ENCODE data around the gene NXT1.

The NXT1 gene

DNA sequence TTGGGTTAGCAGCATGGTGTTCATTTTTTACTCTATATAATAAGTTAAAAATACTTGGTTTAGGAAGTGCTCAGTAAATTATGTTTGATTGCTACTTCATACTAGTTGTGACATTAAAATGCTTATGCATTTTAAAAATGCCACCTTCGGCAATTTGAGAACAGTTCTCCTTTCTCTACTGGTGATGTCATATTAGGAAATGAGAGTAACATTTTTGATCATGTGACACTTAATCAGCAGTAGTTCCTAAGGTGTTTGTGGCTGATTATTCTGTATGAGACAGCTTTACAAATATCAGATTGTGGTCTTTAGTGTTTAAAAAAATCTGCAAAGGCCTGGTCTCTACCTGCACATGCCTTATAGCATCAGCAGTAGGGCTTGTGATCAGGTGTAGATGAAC lies 15.8 kb downstream of the NXT1 start:
- peak overlapping the region; percentile 41 to 95 (median 56); a peak in 21 of 22 replicates for H3K4me2 ChIP-seq
- H3K27ac ChIP-seq = peak overlapping the region in 5 of 11 experiments; percentile 19 to 72 (median 49); a peak in 7 of 22 replicates
- H3K27me3 ChIP-seq = no peaks in the 10 kb centered on the region
- no peaks in the 10 kb centered on the region for H3K9me3 ChIP-seq (replicated peaks in 1 of 11)
- H3K4me1 ChIP-seq = peaks cover 28 to 75% (median 43%) of the 10 kb centered on the region in 10 experiments
- peak overlapping the region in 5 of 11 experiments; percentile 4 to 67 (median 32); a peak in 7 of 22 replicates for H3K9ac ChIP-seq
- TF ChIP-seq Cebpa-rat (IDR thresholded peaks at IDR 0.05) = no peak
- H3K4me3 ChIP-seq = peak overlapping the region in 3 of 10 experiments; percentile 7 to 31 (median 22); a peak in 6 of 20 replicates
- peaks cover 50 to 74% (median 70%) of the 10 kb centered on the region in 11 experiments for H3K36me3 ChIP-seq
- H4K20me1 ChIP-seq = peaks cover 48 to 92% (median 79%) of the 10 kb centered on the region in 11 experiments; a peak in 21 of 22 replicates

DNA sequence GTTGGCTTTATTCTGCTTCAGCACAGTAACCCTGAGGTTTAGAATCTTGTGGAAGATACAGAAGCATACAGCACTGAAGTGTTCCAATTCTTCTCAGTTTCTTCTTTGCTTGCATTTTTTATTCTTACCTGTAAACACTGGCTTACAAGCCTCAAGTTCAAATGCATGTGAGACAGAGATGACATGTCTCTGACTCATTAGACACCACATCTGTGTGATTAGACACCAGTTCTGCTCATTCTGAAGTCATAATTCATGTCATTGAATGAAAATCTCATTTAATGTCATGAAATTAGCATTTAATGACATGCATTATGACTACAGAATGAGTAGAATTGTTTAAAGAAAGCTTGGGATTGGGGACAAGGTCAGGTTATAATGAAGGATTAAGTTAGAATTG lies 17.2 kb downstream of the NXT1 start:
- Histone ChIP-seq H3K9ac (no peak overlapping the region), H3K36me3 (peaks cover 62 to 88% (median 84%) of the 10 kb centered on the region in 11 experiments), H3K9me3 (replicated peaks in 1 of 11) (no peaks in the 10 kb centered on the region), H3K27me3 (no peaks in the 10 kb centered on the region), H3K4me1 (peaks cover 27 to 83% (median 41%) of the 10 kb centered on the region in 10 experiments), H3K4me3 (no peak overlapping the region), H3K27ac (no peak overlapping the region), H3K4me2 (peak overlapping the region in 3 of 11 experiments; percentile 95; a peak in 5 of 22 replicates), H4K20me1 (peaks cover 48 to 100% (median 82%) of the 10 kb centered on the region in 11 experiments; a peak in 21 of 22 replicates)
- TF ChIP-seq Cebpa-rat (IDR thresholded peaks at IDR 0.05) = no peak

DNA sequence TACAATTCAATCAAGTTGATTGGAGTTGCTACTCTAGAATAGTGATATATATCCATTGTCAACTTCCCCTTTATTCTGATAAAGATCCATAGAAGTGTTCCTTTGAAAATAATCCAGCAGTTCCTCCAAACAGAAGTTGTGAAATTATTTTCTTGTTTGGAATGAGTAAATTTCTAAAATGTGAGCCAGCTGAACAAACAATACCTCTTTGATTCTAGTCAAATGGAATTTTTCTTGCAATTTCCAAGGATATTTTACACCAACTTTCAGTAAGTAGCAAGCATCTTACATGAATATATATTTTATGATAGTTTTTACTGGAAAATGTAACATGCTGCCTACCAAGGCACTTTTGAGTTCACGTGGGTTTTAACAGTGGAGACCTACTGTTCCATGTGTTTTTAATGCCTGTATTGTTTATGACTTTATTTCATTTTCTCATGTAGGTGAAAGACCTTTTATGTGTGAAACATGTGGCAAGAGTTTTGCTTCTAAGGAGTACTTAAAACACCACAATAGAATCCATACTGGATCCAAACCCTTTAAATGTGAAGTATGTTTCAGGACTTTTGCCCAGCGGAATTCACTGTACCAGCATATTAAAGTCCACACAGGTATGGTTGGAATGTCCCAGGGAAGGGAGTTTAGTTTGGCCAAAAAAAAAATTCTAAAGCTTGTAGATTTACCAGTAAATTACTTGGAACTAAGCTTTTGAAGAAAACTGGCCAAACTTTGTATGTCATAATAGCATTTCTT lies 17.9 kb downstream of the NXT1 start:
- peak overlapping the region in 2 of 11 experiments; percentile 95; a peak in 3 of 22 replicates for H3K4me2 ChIP-seq

DNA sequence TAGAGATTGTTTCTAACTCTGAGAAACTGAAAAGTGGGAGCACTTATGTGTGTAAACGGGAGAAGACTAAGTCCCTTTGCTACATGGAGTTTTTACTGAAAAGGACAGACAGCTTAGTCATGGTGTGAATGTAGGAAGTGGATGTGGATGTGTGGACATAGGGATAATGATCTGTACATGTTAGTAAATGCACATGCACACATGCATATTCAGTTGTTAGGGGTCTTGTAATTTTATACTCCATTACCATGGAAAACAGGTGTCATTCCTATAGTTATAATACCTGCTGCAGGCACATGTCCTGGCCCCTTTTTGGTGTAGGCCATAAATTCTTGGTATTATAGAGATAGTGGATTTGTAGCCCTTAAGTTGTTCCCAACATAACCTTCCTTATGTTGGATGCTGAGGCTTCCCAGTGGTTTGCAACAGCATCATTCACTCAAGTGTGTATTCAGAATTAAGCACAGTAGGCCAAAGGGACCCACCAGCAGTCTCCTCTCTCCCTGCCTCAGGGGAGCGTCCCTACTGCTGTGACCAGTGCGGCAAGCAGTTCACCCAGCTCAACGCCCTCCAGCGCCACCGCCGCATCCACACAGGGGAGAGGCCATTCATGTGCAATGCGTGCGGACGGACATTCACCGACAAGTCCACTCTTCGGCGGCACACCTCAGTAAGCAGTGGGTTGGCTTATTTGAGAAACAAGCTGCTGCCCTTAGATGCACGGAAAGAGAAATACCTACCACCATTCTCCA lies 18.7 kb downstream of the NXT1 start:
- peaks cover 15 to 68% (median 27%) of the 10 kb centered on the region in 10 experiments for H3K4me1 ChIP-seq
- H4K20me1 ChIP-seq = peaks cover 38 to 98% (median 71%) of the 10 kb centered on the region in 11 experiments; a peak in 21 of 22 replicates
- no peak for TF ChIP-seq Cebpa-rat (IDR thresholded peaks at IDR 0.05)
- H3K36me3 ChIP-seq = peaks cover 77 to 100% (median 97%) of the 10 kb centered on the region in 11 experiments
- H3K4me3 ChIP-seq = no peak overlapping the region
- no peak overlapping the region for H3K9ac ChIP-seq
- H3K4me2 ChIP-seq = no peak overlapping the region
- peaks cover 0 to 5% (median 0%) of the 10 kb centered on the region in 11 experiments; a peak in 5 of 22 replicates for H3K9me3 ChIP-seq (replicated peaks in 1 of 11)
- H3K27ac ChIP-seq = no peak overlapping the region
- no peaks in the 10 kb centered on the region for H3K27me3 ChIP-seq

More for the DNA sequence above, 17.9 kb downstream of the NXT1 start:
- Histone ChIP-seq H4K20me1 (peaks cover 42 to 99% (median 78%) of the 10 kb centered on the region in 11 experiments; a peak in 21 of 22 replicates), H3K27ac (no peak overlapping the region), H3K9ac (no peak overlapping the region), H3K9me3 (replicated peaks in 1 of 11) (no peaks in the 10 kb centered on the region), H3K36me3 (peaks cover 70 to 95% (median 91%) of the 10 kb centered on the region in 11 experiments), H3K4me3 (no peak overlapping the region), H3K27me3 (no peaks in the 10 kb centered on the region), H3K4me1 (peaks cover 19 to 75% (median 34%) of the 10 kb centered on the region in 10 experiments)
- no peak for TF ChIP-seq Cebpa-rat (IDR thresholded peaks at IDR 0.05)

DNA sequence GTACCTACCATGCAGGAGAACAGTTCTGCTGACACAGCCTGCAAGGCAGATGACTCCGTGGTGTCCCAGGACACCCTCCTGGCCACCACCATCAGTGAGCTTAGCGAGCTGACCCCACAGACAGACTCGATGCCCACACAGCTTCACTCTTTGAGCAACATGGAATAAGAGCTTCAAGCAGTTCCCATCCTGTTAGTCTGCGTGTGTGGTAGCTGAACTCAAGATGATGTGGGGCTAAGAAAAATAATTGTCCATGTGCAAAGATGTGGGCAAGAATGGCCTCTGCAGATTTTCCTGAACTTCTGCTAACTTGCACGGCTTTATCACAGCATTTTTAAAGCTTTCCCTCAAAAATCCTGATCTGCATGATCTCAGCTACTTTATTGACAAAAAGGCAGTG lies 19.7 kb downstream of the NXT1 start:
- Histone ChIP-seq H3K4me3 (no peak overlapping the region), H3K27ac (no peak overlapping the region), H3K36me3 (peaks cover 77 to 100% (median 97%) of the 10 kb centered on the region in 11 experiments), H4K20me1 (peaks cover 28 to 87% (median 61%) of the 10 kb centered on the region in 11 experiments; a peak in 21 of 22 replicates), H3K9me3 (replicated peaks in 1 of 11) (peaks cover 5 to 15% (median 9%) of the 10 kb centered on the region in 11 experiments; a peak in 18 of 22 replicates), H3K4me2 (no peak overlapping the region), H3K4me1 (peaks cover 14 to 58% (median 21%) of the 10 kb centered on the region in 10 experiments), H3K9ac (no peak overlapping the region), H3K27me3 (no peaks in the 10 kb centered on the region)
- no peak for TF ChIP-seq Cebpa-rat (IDR thresholded peaks at IDR 0.05)

DNA sequence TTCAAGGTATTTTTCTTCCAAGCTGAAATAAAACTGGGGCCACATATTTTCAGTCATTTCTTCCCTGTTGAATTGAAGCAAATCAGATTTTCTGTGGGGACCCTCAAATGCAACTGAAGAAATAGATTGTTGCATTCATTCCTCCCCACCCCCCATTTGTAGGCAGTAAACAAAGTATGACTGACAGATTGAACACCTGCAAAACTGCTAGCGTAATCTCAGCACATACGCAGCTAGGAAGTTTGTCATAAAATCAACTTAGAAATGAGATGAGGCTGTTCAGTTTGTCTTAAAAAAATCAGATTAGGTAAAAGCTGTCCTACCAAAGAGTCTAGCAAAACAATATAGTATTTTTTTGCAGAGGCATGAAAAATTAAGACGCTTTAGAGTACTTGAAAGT lies 20.3 kb downstream of the NXT1 start:
- peaks cover 11 to 21% (median 14%) of the 10 kb centered on the region in 11 experiments; a peak in 19 of 22 replicates for H3K9me3 ChIP-seq (replicated peaks in 1 of 11)
- TF ChIP-seq Cebpa-rat (IDR thresholded peaks at IDR 0.05) = no peak
- peak overlapping the region in 2 of 11 experiments; percentile 37 to 55; a peak in 2 of 22 replicates for H3K4me2 ChIP-seq
- H3K27ac ChIP-seq = no peak overlapping the region; a peak in 1 of 22 replicates
- peak overlapping the region in 1 of 11 experiments; percentile 3; a peak in 1 of 22 replicates for H3K9ac ChIP-seq
- peaks cover 8 to 52% (median 15%) of the 10 kb centered on the region in 10 experiments for H3K4me1 ChIP-seq
- no peaks in the 10 kb centered on the region for H3K27me3 ChIP-seq
- H3K36me3 ChIP-seq = peaks cover 78 to 100% (median 97%) of the 10 kb centered on the region in 11 experiments
- H3K4me3 ChIP-seq = no peak overlapping the region
- peaks cover 25 to 81% (median 55%) of the 10 kb centered on the region in 11 experiments; a peak in 21 of 22 replicates for H4K20me1 ChIP-seq

DNA sequence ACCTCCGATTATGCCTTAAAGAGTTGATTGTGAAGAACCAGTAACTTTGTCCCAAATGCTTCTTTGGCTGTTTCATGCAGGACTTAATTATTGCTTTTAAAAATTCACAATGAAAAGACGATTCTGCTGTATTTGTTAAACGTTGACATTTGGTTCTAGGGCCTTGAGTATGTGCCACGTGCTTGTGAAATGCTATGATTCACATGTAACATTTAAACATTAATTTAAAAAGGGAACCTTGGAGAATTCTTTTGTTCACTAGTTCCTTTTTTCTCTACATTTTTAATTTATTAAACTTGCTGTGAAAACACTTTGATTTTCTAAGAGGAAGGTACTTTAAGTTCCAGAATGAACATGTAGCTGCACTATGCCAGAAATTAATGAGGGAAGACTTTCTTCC lies 20.9 kb downstream of the NXT1 start:
- peaks cover 23 to 75% (median 50%) of the 10 kb centered on the region in 11 experiments; a peak in 21 of 22 replicates for H4K20me1 ChIP-seq
- H3K9ac ChIP-seq = peak overlapping the region in 2 of 11 experiments; percentile 3 to 10; a peak in 2 of 22 replicates
- peaks cover 84 to 100% (median 97%) of the 10 kb centered on the region in 11 experiments for H3K36me3 ChIP-seq
- no peak overlapping the region; a peak in 1 of 22 replicates for H3K27ac ChIP-seq
- H3K9me3 ChIP-seq (replicated peaks in 1 of 11) = peaks cover 11 to 27% (median 18%) of the 10 kb centered on the region in 11 experiments; a peak in 19 of 22 replicates
- no peak for TF ChIP-seq Cebpa-rat (IDR thresholded peaks at IDR 0.05)
- H3K4me3 ChIP-seq = no peak overlapping the region
- H3K27me3 ChIP-seq = no peaks in the 10 kb centered on the region
- H3K4me2 ChIP-seq = peak overlapping the region in 2 of 11 experiments; percentile 55 to 60; a peak in 4 of 22 replicates
- H3K4me1 ChIP-seq = peaks cover 2 to 45% (median 9%) of the 10 kb centered on the region in 10 experiments; a peak in 17 of 20 replicates

DNA sequence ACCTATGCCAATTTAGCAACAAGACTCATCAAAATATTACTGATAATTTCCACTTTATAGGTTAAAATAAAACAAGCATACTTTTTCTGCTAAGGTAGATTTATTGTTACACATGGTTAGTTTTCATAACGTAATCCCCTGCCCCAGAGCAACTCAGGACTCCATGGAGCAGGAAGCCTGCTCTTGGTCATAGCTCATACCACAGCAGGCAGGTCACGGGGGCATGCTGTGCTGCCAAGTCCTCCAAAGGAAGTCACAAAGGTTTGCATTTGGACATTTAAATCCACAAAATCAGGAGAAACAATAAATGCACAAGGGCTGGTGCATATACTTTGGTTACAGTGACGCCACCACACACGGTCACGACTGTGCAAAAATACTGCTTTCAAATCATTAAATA lies 23.9 kb downstream of the NXT1 start:
- Histone ChIP-seq H3K4me2 (no peak overlapping the region), H3K36me3 (peaks cover 89 to 100% (median 96%) of the 10 kb centered on the region in 11 experiments), H3K4me1 (peaks cover 0 to 22% (median 0%) of the 10 kb centered on the region in 10 experiments; a peak in 6 of 20 replicates)

More for the DNA sequence above, 23.9 kb downstream of the NXT1 start:
- peaks cover 2 to 46% (median 21%) of the 10 kb centered on the region in 11 experiments; a peak in 18 of 22 replicates for H4K20me1 ChIP-seq
- H3K4me3 ChIP-seq = no peak overlapping the region
- no peak overlapping the region for H3K27ac ChIP-seq
- TF ChIP-seq Cebpa-rat (IDR thresholded peaks at IDR 0.05) = no peak
- H3K9ac ChIP-seq = no peak overlapping the region
- H3K27me3 ChIP-seq = no peaks in the 10 kb centered on the region
- peaks cover 11 to 31% (median 18%) of the 10 kb centered on the region in 11 experiments; a peak in 19 of 22 replicates for H3K9me3 ChIP-seq (replicated peaks in 1 of 11)
